SK-N-MC (cell line): ENCODE data around the gene OSCP1.

Source experiments
- EZH2 ChIP-seq: fragments of 200-600 bp; sonication (generic); IDR thresholded peaks from one replicate; pipeline ENCODE4 v1.6.1; 2017; ENCODE audit warnings: antibody characterized with exemption
- FOXP2 ChIP-seq: optimal IDR thresholded peaks from 2 replicates; pipeline ENCODE3; 2011; ENCODE audit warnings: mild to moderate bottlenecking, moderate library complexity; ENCODE audit not compliant: insufficient read depth; ENCODE audit errors: extremely low read length, control extremely low read depth
- POLR2AphosphoS5 ChIP-seq: IDR thresholded peaks from 2 replicates; pipeline ENCODE4 v1.6.1; 2012; ENCODE audit warnings: mild to moderate bottlenecking, low read depth, low read length, borderline replicate concordance

DNA sequence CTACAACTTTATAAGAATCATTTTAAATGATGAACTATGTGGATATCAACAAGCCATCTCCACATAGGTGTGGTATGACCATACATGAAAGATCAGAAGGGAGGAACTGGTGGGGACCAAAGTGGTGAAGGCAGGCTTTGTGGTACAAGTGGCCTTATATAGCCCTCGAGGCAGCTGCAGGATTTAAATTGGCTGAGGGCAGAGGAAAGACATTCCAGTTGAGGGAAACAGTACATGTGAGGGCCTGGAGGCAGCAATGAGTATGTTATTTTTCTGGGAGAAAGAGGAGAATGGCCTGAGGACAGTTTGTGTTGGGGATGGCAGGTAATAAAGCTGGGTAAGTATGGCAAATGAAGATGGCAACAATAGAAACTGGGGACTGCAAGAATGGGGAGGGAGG lies 17.1 kb downstream of the OSCP1 start:
- TF ChIP-seq FOXP2 (no peak), EZH2 (no peak), POLR2AphosphoS5 (no peak)
